ENCODE results near the gene TPSG1.

TPSG1 gene

GRCh38 chr16:1175566-1176279, 49.3 kb downstream of the TPSG1 start:
- H3K36me3 ChIP-seq (ENCODE audit: insufficient read depth, low read length), result no peaks in the 10 kb centered on the region
- H3K9me3 ChIP-seq (replicated peaks; ENCODE audit: low read length), result no peaks in the 10 kb centered on the region
- H3K4me2 ChIP-seq (ENCODE audit: low read length), result no peak overlapping the region
- H3K27me3 ChIP-seq (ENCODE audit: control insufficient read depth, insufficient read depth, low read length), result peaks cover 27% of the 10 kb centered on the region
- H3K9ac ChIP-seq (ENCODE audit: low read depth, low read length), result no peak overlapping the region
- peaks cover 1% of the 10 kb centered on the region for H3K4me1 ChIP-seq (ENCODE audit: control insufficient read depth, insufficient read depth, low read length)
- H3K4me3 ChIP-seq (ENCODE audit: low read length), result no peak overlapping the region

- Histone ChIP-seq H3K4me3 (ENCODE audit: low read length) (no peak overlapping the region), H3K9me3 (replicated peaks; ENCODE audit: low read length) (no peaks in the 10 kb centered on the region), H3K36me3 (ENCODE audit: insufficient read depth, low read length) (no peaks in the 10 kb centered on the region), H3K4me1 (ENCODE audit: control insufficient read depth, insufficient read depth, low read length) (no peaks in the 10 kb centered on the region), H3K9ac (ENCODE audit: low read depth, low read length) (no peak overlapping the region), H3K4me2 (ENCODE audit: low read length) (no peak overlapping the region), H3K27me3 (ENCODE audit: control insufficient read depth, insufficient read depth, low read length) (peaks cover 36% of the 10 kb centered on the region)
These were observed 50.4 kb downstream of the TPSG1 start for GRCh38 chr16:1174477-1175357.

- Histone ChIP-seq H3K4me3 (ENCODE audit: low read length) (no peak overlapping the region), H3K9me3 (replicated peaks; ENCODE audit: low read length) (no peaks in the 10 kb centered on the region), H3K36me3 (ENCODE audit: insufficient read depth, low read length) (no peaks in the 10 kb centered on the region), H3K4me1 (ENCODE audit: control insufficient read depth, insufficient read depth, low read length) (no peaks in the 10 kb centered on the region), H3K4me2 (ENCODE audit: low read length) (no peak overlapping the region), H3K9ac (ENCODE audit: low read depth, low read length) (no peak overlapping the region), H3K27me3 (ENCODE audit: control insufficient read depth, insufficient read depth, low read length) (peaks cover 40% of the 10 kb centered on the region)
These were observed 51.1 kb downstream of the TPSG1 start for GRCh38 chr16:1173788-1174451.

GRCh38 chr16:1172651-1173050, 52.4 kb downstream of the TPSG1 start:
- no peaks in the 10 kb centered on the region for H3K9me3 ChIP-seq (replicated peaks; ENCODE audit: low read length)
- H3K36me3 ChIP-seq (ENCODE audit: insufficient read depth, low read length), result no peaks in the 10 kb centered on the region
- H3K4me2 ChIP-seq (ENCODE audit: low read length), result no peak overlapping the region
- H3K4me3 ChIP-seq (ENCODE audit: low read length), result no peak overlapping the region
- H3K4me1 ChIP-seq (ENCODE audit: control insufficient read depth, insufficient read depth, low read length), result no peaks in the 10 kb centered on the region
- no peak overlapping the region for H3K9ac ChIP-seq (ENCODE audit: low read depth, low read length)
- H3K27me3 ChIP-seq (ENCODE audit: control insufficient read depth, insufficient read depth, low read length), result peaks cover 42% of the 10 kb centered on the region

DNA sequence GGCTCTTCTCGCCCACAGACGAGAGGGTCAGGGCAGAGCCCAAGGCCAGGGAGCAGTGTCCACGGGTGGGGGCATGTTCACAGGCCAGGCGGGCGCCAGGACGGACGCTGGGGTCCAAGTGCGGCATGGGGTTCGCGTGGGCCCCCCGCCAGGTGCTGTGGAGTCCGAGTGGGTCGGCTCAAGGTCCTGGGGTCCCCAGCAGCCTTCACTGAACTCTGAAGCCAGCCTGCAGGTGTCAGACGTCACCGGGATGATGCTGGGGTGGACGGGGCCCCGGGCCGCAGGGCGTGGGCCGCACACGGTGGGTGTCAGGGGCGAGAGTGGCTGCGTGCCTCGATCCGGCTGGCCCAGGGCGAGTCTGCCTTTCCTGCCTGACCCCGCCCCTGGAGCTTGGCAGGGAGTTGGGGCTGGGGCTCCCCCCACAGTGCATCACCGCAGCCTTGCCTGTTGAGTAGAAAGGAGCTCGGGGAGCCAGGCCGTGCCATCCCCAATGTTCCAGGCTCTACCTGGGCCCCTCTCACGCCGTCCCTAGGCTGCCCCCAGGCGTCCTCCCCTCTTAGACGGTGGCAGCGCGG, 53.1 kb downstream of the TPSG1 start:
- Histone ChIP-seq H3K9me3 (replicated peaks; ENCODE audit: low read length) (no peaks in the 10 kb centered on the region), H3K4me1 (ENCODE audit: control insufficient read depth, insufficient read depth, low read length) (no peaks in the 10 kb centered on the region), H3K4me2 (ENCODE audit: low read length) (no peak overlapping the region), H3K27me3 (ENCODE audit: control insufficient read depth, insufficient read depth, low read length) (peaks cover 40% of the 10 kb centered on the region), H3K36me3 (ENCODE audit: insufficient read depth, low read length) (no peaks in the 10 kb centered on the region), H3K9ac (ENCODE audit: low read depth, low read length) (no peak overlapping the region), H3K4me3 (ENCODE audit: low read length) (no peak overlapping the region)

All from skeletal muscle satellite cell (primary cell).